Mesendoderm (in vitro differentiated cells): ENCODE results near the gene HAUS6. TPM values are rescaled to one million over a fixed set of nuclear protein-coding genes. Genes with fewer than 3 reads are reported as not detected.

Experiments used
- DNase-seq: peaks from one replicate; pipeline ENCODE4 v3.0.0; 2013
- H2AK5ac ChIP-seq: 2 replicates; pipeline ENCODE4 v1.6.1; 2013; ENCODE audit warnings: low read length, inconsistent platforms
- H2BK120ac ChIP-seq: 2 replicates; pipeline ENCODE4 v1.6.1; 2013; ENCODE audit warnings: low read depth, mild to moderate bottlenecking, low read length, moderate library complexity, mixed read lengths
- H2BK15ac ChIP-seq: replicated peaks from 2 replicates; pipeline ENCODE4 v1.6.1; 2013; ENCODE audit warnings: low read depth, mild to moderate bottlenecking, moderate library complexity
- H2BK5ac ChIP-seq: 2 replicates; pipeline ENCODE4 v1.6.1; 2013; ENCODE audit warnings: low read length, inconsistent platforms
- H3K18ac ChIP-seq: 2 replicates; pipeline ENCODE4 v1.6.1; 2013; ENCODE audit warnings: mild to moderate bottlenecking, low read length, mixed read lengths
- H3K23ac ChIP-seq: one replicate; pipeline ENCODE4 v1.6.1; 2013; ENCODE audit warnings: low read length
- H3K27ac ChIP-seq: 2 replicates; pipeline ENCODE4 v1.5.1; 2013; ENCODE audit warnings: low read depth, mild to moderate bottlenecking, inconsistent platforms, low read length, moderate library complexity
- H3K27me3 ChIP-seq: 2 replicates; pipeline ENCODE4 v1.6.1; 2013; ENCODE audit warnings: low read length, control low read depth, mild to moderate bottlenecking, inconsistent platforms; ENCODE audit not compliant: insufficient read depth, poor library complexity
- H3K36me3 ChIP-seq: 2 replicates; pipeline ENCODE4 v1.6.1; 2013; ENCODE audit warnings: low read length, inconsistent platforms; ENCODE audit not compliant: control insufficient read depth, insufficient read depth
- H3K4ac ChIP-seq: one replicate; pipeline ENCODE4 v1.6.1; 2013; ENCODE audit warnings: low read depth, mild to moderate bottlenecking, low read length, moderate library complexity
- H3K4me1 ChIP-seq: 2 replicates; pipeline ENCODE4 v1.6.1; 2013; ENCODE audit warnings: low read depth, low read length, inconsistent platforms; ENCODE audit not compliant: control insufficient read depth
- H3K4me2 ChIP-seq: 2 replicates; pipeline ENCODE4 v1.6.1; 2013; ENCODE audit warnings: low read length
- H3K4me3 ChIP-seq: 2 replicates; pipeline ENCODE4 v1.5.1; 2013; ENCODE audit warnings: mild to moderate bottlenecking, low read length
- H3K56ac ChIP-seq: one replicate; pipeline ENCODE4 v1.6.1; 2013; ENCODE audit warnings: low read length
- H3K79me1 ChIP-seq: 2 replicates; pipeline ENCODE4 v1.6.1; 2013; ENCODE audit warnings: low read length, inconsistent platforms
- H3K79me2 ChIP-seq: 2 replicates; pipeline ENCODE4 v1.6.1; 2013; ENCODE audit warnings: mild to moderate bottlenecking, low read length; ENCODE audit not compliant: control insufficient read depth, insufficient read depth
- H3K9ac ChIP-seq: 2 replicates; pipeline ENCODE4 v1.6.1; 2013; ENCODE audit warnings: low read length, inconsistent platforms
- H4K5ac ChIP-seq: one replicate; pipeline ENCODE4 v1.6.1; 2013; ENCODE audit warnings: low read length
- H4K8ac ChIP-seq: one replicate; pipeline ENCODE4 v1.6.1; 2013; ENCODE audit warnings: low read depth, mild to moderate bottlenecking, control low read depth, low read length, moderate library complexity
- WGBS: extraction: QIAGEN DNeasy Blood & Tissue Kit; methylation state at CpG from one replicate; pipeline ENCODE4 v1.1.7; 2013; ENCODE audit warnings: low lambda C conversion rate, missing lambda C conversion rate; ENCODE audit not compliant: insufficient coverage; ENCODE audit errors: extremely low coverage; 5-methylcytosine and 5-hydroxymethylcytosine counted together
- small RNA-seq: library from polyadenylated mRNA; stranded (forward); fragments of <200 nt; extraction: miRNeasy Mini kit (QIAGEN cat#:217004); gene quantifications from one replicate; pipeline ENCODE3, GENCODE V24; 2013; ENCODE audit not compliant: insufficient read depth

Gene HAUS6

DNA sequence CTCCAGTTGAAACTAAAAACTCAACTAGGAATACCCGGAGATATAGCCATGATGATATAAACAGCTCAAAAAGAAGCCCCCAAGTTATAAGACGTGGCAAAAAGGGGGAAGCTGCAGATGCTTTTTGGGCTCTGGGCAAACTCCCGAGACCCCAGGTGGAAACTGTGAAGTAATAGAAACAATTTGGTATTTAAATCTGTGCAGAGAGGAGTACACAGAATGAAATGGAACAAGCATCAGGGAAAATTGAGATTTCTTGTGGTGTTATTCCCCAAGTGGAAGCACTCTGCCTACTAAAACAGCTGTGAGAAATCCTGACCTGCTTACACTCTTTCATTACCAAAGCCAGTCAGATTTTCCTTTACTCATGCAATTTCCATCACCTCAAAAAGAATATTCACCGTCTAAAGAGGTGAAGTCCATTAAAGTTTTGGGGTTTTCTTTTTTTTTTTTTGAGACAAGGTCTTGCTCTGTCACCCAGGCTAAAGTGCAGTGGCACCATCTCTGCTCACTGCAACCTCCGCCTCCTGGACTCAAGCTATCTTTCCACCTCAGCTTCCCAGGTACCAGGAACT, 93.2 kb downstream of the HAUS6 start:
- Histone ChIP-seq H4K5ac (no peak overlapping the region), H3K23ac (no peak overlapping the region), H3K79me1 (no peaks in the 10 kb centered on the region), H4K8ac (no peak overlapping the region), H2BK5ac (no peak overlapping the region), H3K27me3 (no peaks in the 10 kb centered on the region), H3K4me3 (no peak overlapping the region), H3K36me3 (no peaks in the 10 kb centered on the region), H3K18ac (no peak overlapping the region), H2BK15ac (no peak overlapping the region), H3K27ac (no peak overlapping the region), H2AK5ac (no peak overlapping the region), H3K4me1 (no peaks in the 10 kb centered on the region), H3K9ac (no peak overlapping the region), H2BK120ac (no peak overlapping the region), H3K4ac (no peak overlapping the region), H3K56ac (no peak overlapping the region), H3K79me2 (no peaks in the 10 kb centered on the region), H3K4me2 (no peak overlapping the region)
- WGBS, result no CpG with 5 or more reads among the region's 5 CpGs
- DNase-seq, result no peak

Small RNA genes lying within 50 kb of the gene (small RNA-seq; reads per million reads assigned to genes)
- not detected for gene RF00019
- gene RNU6-264P, result not detected
- 5.6 reads per million, percentile 73 among the genes with 10 or more reads in this experiment for gene SCARNA8
